H9 (cell line): ENCODE data around the gene ZNF557. TPM values are rescaled to one million over a fixed set of nuclear protein-coding genes. Genes with fewer than 3 reads are reported as not detected.

Experiments
- DNase-seq: peaks from one replicate; pipeline ENCODE4 v3.0.0-alpha.2; 2017
- H2AFZ ChIP-seq: one replicate; pipeline ENCODE4 v1.6.1; 2013; ENCODE audit warnings: mild to moderate bottlenecking, low read length, control low read depth, moderate library complexity
- H2AK5ac ChIP-seq: 2 replicates; pipeline ENCODE4 v1.6.1; 2013; ENCODE audit warnings: low read length, control low read depth, mixed read lengths; ENCODE audit not compliant: insufficient read length
- H2BK120ac ChIP-seq: one replicate; pipeline ENCODE4 v1.6.1; 2013; ENCODE audit warnings: low read depth, mild to moderate bottlenecking, low read length, control low read depth, inconsistent platforms; ENCODE audit not compliant: poor library complexity, severe bottlenecking
- H2BK12ac ChIP-seq: 2 replicates; pipeline ENCODE4 v1.6.1; 2013; ENCODE audit warnings: low read length, control low read depth, mixed read lengths, low read depth; ENCODE audit not compliant: insufficient read length
- H2BK15ac ChIP-seq: 2 replicates; pipeline ENCODE4 v1.6.1; 2013; ENCODE audit warnings: low read depth, low read length, control low read depth
- H2BK20ac ChIP-seq: one replicate; pipeline ENCODE4 v1.6.1; 2013; ENCODE audit warnings: low read depth, mild to moderate bottlenecking, low read length, control low read depth, inconsistent platforms; ENCODE audit not compliant: poor library complexity, severe bottlenecking
- H2BK5ac ChIP-seq: 2 replicates; pipeline ENCODE4 v1.6.1; 2013; ENCODE audit warnings: low read length, control low read depth, mixed read lengths; ENCODE audit not compliant: insufficient read length
- H3K14ac ChIP-seq: 2 replicates; pipeline ENCODE4 v1.6.1; 2013; ENCODE audit warnings: low read length, control low read depth; ENCODE audit not compliant: insufficient read depth
- H3K18ac ChIP-seq: 2 replicates; pipeline ENCODE4 v1.6.1; 2013; ENCODE audit warnings: low read depth, mild to moderate bottlenecking, mixed read lengths, low read length, control low read depth; ENCODE audit not compliant: insufficient read length
- H3K23ac ChIP-seq: 2 replicates; pipeline ENCODE4 v1.6.1; 2013; ENCODE audit warnings: low read length, control low read depth, mixed read lengths, low read depth; ENCODE audit not compliant: insufficient read length
- H3K23me2 ChIP-seq: 2 replicates; pipeline ENCODE4 v1.6.1; 2013; ENCODE audit warnings: low read depth, mild to moderate bottlenecking, mixed read lengths, low read length, control low read depth; ENCODE audit not compliant: insufficient read length, poor library complexity, severe bottlenecking
- H3K27ac ChIP-seq: 2 replicates; pipeline ENCODE4 v1.5.1; 2013; ENCODE audit warnings: low read length, control low read depth, mixed read lengths, low read depth; ENCODE audit not compliant: insufficient read length
- H3K27me3 ChIP-seq: 2 replicates; pipeline ENCODE4 v1.6.1; 2013; ENCODE audit warnings: low read length, control low read depth, inconsistent platforms; ENCODE audit not compliant: insufficient read depth
- H3K4ac ChIP-seq: 2 replicates; pipeline ENCODE4 v1.6.1; 2013; ENCODE audit warnings: low read depth, mild to moderate bottlenecking, control low read depth, inconsistent platforms, low read length, moderate library complexity
- H3K4me1 ChIP-seq: 2 replicates; pipeline ENCODE4 v1.6.1; 2013; ENCODE audit warnings: low read length, control low read depth, inconsistent platforms; ENCODE audit not compliant: insufficient read depth
- H3K4me2 ChIP-seq: 2 replicates; pipeline ENCODE4 v1.6.1; 2013; ENCODE audit warnings: low read length, control low read depth, mixed read lengths; ENCODE audit not compliant: insufficient read length, insufficient read depth
- H3K56ac ChIP-seq: 2 replicates; pipeline ENCODE4 v1.6.1; 2013; ENCODE audit warnings: low read depth, mild to moderate bottlenecking, mixed read lengths, low read length, control low read depth; ENCODE audit not compliant: insufficient read length
- H3K79me1 ChIP-seq: 2 replicates; pipeline ENCODE4 v1.6.1; 2013; ENCODE audit warnings: low read depth, mild to moderate bottlenecking, moderate library complexity, low read length, control low read depth, inconsistent platforms; ENCODE audit not compliant: insufficient read depth, poor library complexity, severe bottlenecking
- H3K79me2 ChIP-seq: 2 replicates; pipeline ENCODE4 v1.6.1; 2013; ENCODE audit warnings: low read length, control low read depth, inconsistent platforms; ENCODE audit not compliant: insufficient read depth
- H3K9ac ChIP-seq: 2 replicates; pipeline ENCODE4 v1.6.1; 2013; ENCODE audit warnings: low read length, control low read depth, mixed read lengths; ENCODE audit not compliant: insufficient read length; ENCODE audit errors: extremely low read depth
- H3K9me3 ChIP-seq: one replicate; pipeline ENCODE4 v1.6.1; 2013; ENCODE audit warnings: low read depth, low read length, inconsistent platforms; ENCODE audit not compliant: control insufficient read depth
- H3T11ph ChIP-seq: one replicate; pipeline ENCODE4 v1.6.1; 2013; ENCODE audit warnings: mild to moderate bottlenecking, low read length, control low read depth, inconsistent platforms
- H4K20me1 ChIP-seq: one replicate; pipeline ENCODE4 v1.6.1; 2013; ENCODE audit not compliant: control insufficient read depth, insufficient read length, insufficient read depth
- H4K5ac ChIP-seq: 2 replicates; pipeline ENCODE4 v1.6.1; 2013; ENCODE audit warnings: low read depth, mild to moderate bottlenecking, mixed read lengths, low read length, control low read depth; ENCODE audit not compliant: insufficient read length
- H4K8ac ChIP-seq: replicated peaks from 2 replicates; pipeline ENCODE4 v1.6.1; 2013; ENCODE audit warnings: low read length, control low read depth, mixed read lengths, low read depth; ENCODE audit not compliant: insufficient read length
- H4K91ac ChIP-seq: 2 replicates; pipeline ENCODE4 v1.6.1; 2013; ENCODE audit warnings: low read depth, mild to moderate bottlenecking, moderate library complexity, mixed read lengths, low read length, control low read depth; ENCODE audit not compliant: insufficient read length
- H3K27ac Mint-ChIP-seq, 3 experiments: 2 replicates in 2 of 3; 3 replicates in 1 of 3; pipeline ENCODE4 v1.8.0; 2020 to 2021; ENCODE audit warnings: mixed read lengths in 3 of 3, mild to moderate bottlenecking in 1 of 3, moderate library complexity in 1 of 3
- H3K27me3 Mint-ChIP-seq: 2 replicates; pipeline ENCODE4 v1.8.0; 2021; ENCODE audit warnings: low read depth, mild to moderate bottlenecking, moderate library complexity, mixed read lengths
- H3K36me3 Mint-ChIP-seq, 3 experiments: 2 replicates in 2 of 3; 3 replicates in 1 of 3; pipeline ENCODE4 v1.8.0; 2020 to 2021; ENCODE audit warnings: low read depth in 3 of 3, mixed read lengths in 3 of 3; ENCODE audit not compliant: insufficient read depth in 1 of 3
- H3K4me1 Mint-ChIP-seq, 2 experiments: 2 replicates each; pipeline ENCODE4 v1.8.0; 2020; ENCODE audit warnings: mixed read lengths in 2 of 2
- H3K4me3 Mint-ChIP-seq, 2 experiments: 2 replicates in 1 of 2; 3 replicates in 1 of 2; pipeline ENCODE4 v1.8.0; 2020 to 2021; ENCODE audit warnings: mild to moderate bottlenecking in 2 of 2, mixed read lengths in 2 of 2, moderate library complexity in 1 of 2
- H3K9me3 Mint-ChIP-seq, 2 experiments: 2 replicates in 1 of 2; 3 replicates in 1 of 2; pipeline ENCODE4 v1.8.0; 2020; ENCODE audit warnings: mild to moderate bottlenecking in 2 of 2, mixed read lengths in 2 of 2, moderate library complexity in 1 of 2
- WGBS: extraction: QIAGEN DNeasy Blood & Tissue Kit; methylation state at CpG from one replicate; pipeline ENCODE4 v1.1.7; 2013; ENCODE audit warnings: missing lambda C conversion rate, low lambda C conversion rate, mixed read lengths; ENCODE audit not compliant: insufficient read length; ENCODE audit errors: extremely low coverage; 5-methylcytosine and 5-hydroxymethylcytosine counted together
- total RNA-seq: library from RNA; stranded (reverse); gene quantifications from 2 replicates; pipeline ENCODE4 v1.2.1, GENCODE V29; 2021
- TF ChIP-seq, protein P1 (sequence below): fragments of 200-600 bp; sonication (generic); conservative IDR thresholded peaks from 3 replicates; pipeline ENCODE4 v1.8.0; 2021; ENCODE audit warnings: antibody characterized with exemption, mild to moderate bottlenecking

Gene ZNF557
- total RNA-seq, 1 experiment from 2014 or later, result 12.2 TPM

DNA sequence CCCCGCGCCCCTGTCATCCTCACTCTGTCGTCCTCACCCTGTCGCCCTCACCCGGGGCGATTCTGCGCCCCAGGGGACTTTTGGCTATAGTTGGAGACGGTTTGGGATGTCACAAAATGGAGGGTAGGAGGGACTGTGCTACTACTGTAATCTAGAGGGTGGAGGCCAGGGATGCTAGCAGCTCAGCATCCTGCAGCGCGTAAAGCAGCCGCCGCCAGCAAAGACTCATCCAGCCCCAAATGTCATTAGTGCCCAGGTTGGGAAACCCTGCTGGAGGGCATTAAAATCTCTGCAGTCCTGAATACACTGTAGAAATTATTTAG is 362 bp downstream of the ZNF557 start:
- Histone ChIP-seq H3K18ac (no peak overlapping the region), H3K14ac (no peak overlapping the region), H3K27ac (no peak overlapping the region), H2BK20ac (no peak overlapping the region), H3K4ac (no peak overlapping the region), H3K4me2 (peak overlapping the region; percentile 77), H2BK12ac (no peak overlapping the region), H3K79me2 (no peaks in the 10 kb centered on the region), H4K8ac (no peak overlapping the region), H3K23me2 (peaks cover 7% of the 10 kb centered on the region), H3K23ac (no peak overlapping the region), H3T11ph (no peak overlapping the region), H4K91ac (no peak overlapping the region), H4K20me1 (no peaks in the 10 kb centered on the region), H2AK5ac (no peak overlapping the region), H3K4me1 (no peaks in the 10 kb centered on the region), H2BK5ac (no peak overlapping the region), H2BK120ac (no peak overlapping the region), H3K56ac (no peak overlapping the region), H2BK15ac (no peak overlapping the region), H3K79me1 (no peaks in the 10 kb centered on the region), H4K5ac (no peak overlapping the region), H3K27me3 (no peaks in the 10 kb centered on the region), H3K9ac (peak overlapping the region; percentile 71), H3K9me3 (no peaks in the 10 kb centered on the region), H2AFZ (no peak overlapping the region)
- peaks cover 32 to 43% (median 33%) of the 10 kb centered on the region in 3 experiments for H3K36me3 Mint-ChIP-seq
- no peak overlapping the region for H3K27ac Mint-ChIP-seq
- no CpG with 5 or more reads among the region's 12 CpGs for WGBS
- H3K4me3 Mint-ChIP-seq, result peak overlapping the region; percentile 91 to 94
- H3K27me3 Mint-ChIP-seq, result no peaks in the 10 kb centered on the region
- TF ChIP-seq, protein P1, sequence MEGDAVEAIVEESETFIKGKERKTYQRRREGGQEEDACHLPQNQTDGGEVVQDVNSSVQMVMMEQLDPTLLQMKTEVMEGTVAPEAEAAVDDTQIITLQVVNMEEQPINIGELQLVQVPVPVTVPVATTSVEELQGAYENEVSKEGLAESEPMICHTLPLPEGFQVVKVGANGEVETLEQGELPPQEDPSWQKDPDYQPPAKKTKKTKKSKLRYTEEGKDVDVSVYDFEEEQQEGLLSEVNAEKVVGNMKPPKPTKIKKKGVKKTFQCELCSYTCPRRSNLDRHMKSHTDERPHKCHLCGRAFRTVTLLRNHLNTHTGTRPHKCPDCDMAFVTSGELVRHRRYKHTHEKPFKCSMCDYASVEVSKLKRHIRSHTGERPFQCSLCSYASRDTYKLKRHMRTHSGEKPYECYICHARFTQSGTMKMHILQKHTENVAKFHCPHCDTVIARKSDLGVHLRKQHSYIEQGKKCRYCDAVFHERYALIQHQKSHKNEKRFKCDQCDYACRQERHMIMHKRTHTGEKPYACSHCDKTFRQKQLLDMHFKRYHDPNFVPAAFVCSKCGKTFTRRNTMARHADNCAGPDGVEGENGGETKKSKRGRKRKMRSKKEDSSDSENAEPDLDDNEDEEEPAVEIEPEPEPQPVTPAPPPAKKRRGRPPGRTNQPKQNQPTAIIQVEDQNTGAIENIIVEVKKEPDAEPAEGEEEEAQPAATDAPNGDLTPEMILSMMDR, result no peak
- no peak for DNase-seq
- peaks cover 32 to 34% of the 10 kb centered on the region in 2 experiments for H3K9me3 Mint-ChIP-seq
- peaks cover 0 to 3% of the 10 kb centered on the region in 2 experiments; a peak in 2 of 4 replicates for H3K4me1 Mint-ChIP-seq
